DND-41 (cell line): ENCODE results near the gene PTGDR2.

Experiments
- CTCF ChIP-seq: IDR thresholded peaks from 2 replicates; pipeline ENCODE4 v1.5.1; 2012; ENCODE audit warnings: borderline replicate concordance, low read length, moderate library complexity, mild to moderate bottlenecking; ENCODE audit not compliant: poor library complexity, severe bottlenecking; ENCODE audit errors: extremely low read depth
- EZH2 ChIP-seq: IDR thresholded peaks from 3 replicates; pipeline ENCODE4 v1.6.1; 2012; ENCODE audit warnings: borderline replicate concordance, low read depth, mild to moderate bottlenecking, moderate library complexity, low read length, inconsistent platforms; ENCODE audit not compliant: severe bottlenecking

DNA sequence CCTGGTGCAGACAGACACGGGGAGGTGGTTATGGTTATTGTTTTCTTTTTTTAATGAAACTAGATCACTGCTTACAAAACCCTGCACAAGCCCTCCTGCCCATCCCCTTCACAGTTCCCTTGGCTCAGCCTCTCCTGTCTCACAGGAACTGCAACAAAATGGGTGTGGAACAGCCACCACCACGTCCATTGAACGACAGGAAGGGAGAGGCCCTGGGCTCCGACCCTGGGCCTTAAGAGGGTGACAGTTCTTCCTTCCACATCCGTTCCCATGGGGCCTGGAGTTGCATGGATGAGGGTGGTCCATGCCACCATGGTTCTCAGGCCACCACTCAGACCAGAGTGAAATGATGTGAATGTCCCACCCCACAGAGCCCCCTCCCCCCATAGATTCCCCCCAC lies 34.9 kb upstream of the PTGDR2 start:
- TF ChIP-seq CTCF (no peak), EZH2 (no peak)
